Left hindlimb (tissue), 1 donor: Measurements from ENCODE around the gene ANKRD9.

Experiments
- DNase-seq: peaks from one replicate; pipeline ENCODE4 v3.0.0-alpha.2; 2018

ANKRD9 gene

GRCh38 chr14:102510616-102511520 lies 1.3 kb upstream of the ANKRD9 start:
- peak; percentile 57 for DNase-seq

- peak; percentile 52 for DNase-seq
Measured at GRCh38 chr14:102508774-102509745, 516 bp downstream of the ANKRD9 start.

DNA sequence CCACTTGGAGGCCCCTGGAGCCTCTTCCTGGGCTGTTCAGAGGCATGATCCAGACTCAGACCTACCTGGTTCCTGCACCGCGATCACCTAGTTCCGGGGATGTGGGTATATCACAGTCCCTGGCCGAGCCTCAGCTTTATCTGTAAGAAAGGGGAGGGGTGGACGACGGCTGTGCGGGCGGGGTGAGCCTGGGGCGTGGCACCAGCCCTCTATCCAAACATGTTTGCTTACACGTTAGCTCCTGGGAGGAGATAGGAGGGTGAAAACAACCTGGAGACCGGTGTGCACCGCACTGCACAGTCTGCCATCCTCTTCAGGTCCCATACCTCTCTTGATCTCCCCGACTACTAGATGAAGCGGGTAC lies 1.2 kb downstream of the ANKRD9 start:
- DNase-seq, result no peak

DNA sequence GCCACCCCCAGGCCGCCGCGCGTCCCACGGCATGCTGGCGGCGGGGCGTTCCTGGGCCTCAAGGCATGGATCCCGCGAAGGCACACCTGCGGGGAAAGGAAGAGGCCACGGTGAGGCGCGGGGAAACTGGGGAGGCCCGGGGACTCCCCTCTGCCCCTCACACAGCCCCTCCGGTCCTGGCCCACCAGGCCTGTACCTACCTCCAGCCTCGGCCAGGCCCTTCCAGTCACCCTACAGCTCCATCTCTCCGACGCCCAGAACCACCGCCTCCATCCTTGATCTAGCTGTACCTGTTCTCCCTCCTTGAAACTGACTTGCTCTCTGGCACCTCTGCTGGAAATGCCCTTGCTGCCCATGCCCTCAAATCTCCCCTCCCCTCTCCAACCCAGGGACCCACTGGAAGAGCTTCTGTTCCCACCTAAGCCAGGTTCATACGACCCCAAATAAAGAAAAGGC lies 1.7 kb downstream of the ANKRD9 start:
- no peak for DNase-seq

DNA sequence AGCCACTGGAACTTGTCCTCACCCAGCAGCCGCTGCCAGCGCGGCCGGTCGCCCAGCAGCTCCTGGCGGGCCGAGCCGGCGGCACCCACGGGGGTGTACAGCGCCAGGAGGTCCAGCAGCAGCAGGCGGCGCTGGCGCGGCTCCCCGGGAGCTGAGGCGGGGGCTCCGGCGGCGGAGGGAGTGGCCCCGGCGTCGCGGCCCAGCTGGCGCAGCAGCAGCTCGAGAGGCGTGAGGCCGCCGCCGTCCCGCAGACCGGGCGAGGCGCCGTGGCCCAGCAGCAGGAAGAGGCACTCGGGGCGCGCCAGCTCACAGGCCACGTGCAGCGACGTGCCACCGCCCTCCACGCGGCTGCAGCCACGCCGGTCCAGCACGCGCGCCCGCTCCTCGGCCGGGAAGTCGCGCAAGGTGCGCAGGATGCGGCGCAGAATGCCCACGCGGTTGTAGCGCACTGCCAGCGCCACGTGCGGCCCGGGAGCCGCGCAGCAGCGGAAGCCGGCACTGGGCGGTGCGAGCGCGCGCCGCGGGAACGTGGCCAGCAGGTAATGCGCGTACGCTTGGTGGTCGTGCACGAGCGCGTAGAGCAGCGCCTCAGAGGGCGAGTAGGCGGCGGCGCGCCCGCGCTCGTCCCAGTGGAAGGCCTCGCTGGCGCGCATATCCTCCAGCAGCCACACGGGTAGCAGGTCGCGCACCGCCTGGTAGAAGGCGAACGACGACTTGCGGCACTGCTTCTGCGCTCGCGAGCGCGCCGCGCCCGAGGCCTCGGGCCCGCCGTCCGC lies 2.3 kb downstream of the ANKRD9 start:
- DNase-seq, result no peak

DNA sequence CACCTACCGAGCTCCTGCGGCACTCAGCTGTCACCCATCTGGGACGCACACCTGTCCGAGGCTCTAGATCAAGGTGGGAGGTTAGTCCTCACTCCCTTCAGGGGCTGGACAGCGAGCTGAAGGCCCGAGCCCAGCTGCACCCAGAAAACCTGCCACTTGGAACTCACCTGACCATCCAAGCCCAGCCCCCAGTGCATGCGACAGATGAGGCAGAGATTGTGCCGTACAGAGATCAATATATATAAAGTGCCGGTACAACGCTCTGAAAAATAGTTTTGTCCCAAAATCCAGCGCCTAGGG lies 3.0 kb downstream of the ANKRD9 start:
- no peak for DNase-seq

- DNase-seq, result no peak
Measured at GRCh38 chr14:102505775-102506625, 3.6 kb downstream of the ANKRD9 start.

DNA sequence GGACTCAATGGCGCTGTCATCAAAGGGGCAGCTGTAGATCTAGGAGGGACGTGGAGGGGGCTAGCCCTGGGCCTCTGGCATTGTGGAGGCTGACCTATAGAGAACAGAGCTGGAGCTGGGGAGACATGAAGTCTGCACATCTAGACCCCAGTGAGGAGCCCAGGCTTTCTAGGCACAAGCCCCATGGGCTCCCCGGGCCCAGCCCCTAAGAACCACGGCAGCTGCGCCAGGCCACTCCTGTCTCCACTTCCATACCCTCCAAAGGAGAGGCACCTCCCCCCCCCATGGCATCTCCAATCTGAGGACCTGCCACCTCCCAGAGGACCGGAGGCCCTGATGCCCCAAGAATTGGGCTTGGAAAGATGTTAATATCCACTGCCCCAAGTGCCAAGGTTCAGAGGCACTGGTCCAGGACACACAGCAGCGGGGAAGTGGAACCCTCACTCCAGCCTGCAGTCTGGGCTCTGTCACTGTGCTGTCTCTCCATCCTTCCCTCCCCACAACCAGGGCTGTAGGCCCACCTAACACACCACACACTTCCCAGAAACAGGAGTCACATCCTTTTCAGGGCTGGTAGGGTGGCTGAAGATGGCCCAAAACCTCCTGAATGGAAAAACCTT lies 4.5 kb downstream of the ANKRD9 start:
- no peak for DNase-seq

GRCh38 chr14:102504328-102504999 lies 5.1 kb downstream of the ANKRD9 start:
- DNase-seq, result peak; percentile 47

DNA sequence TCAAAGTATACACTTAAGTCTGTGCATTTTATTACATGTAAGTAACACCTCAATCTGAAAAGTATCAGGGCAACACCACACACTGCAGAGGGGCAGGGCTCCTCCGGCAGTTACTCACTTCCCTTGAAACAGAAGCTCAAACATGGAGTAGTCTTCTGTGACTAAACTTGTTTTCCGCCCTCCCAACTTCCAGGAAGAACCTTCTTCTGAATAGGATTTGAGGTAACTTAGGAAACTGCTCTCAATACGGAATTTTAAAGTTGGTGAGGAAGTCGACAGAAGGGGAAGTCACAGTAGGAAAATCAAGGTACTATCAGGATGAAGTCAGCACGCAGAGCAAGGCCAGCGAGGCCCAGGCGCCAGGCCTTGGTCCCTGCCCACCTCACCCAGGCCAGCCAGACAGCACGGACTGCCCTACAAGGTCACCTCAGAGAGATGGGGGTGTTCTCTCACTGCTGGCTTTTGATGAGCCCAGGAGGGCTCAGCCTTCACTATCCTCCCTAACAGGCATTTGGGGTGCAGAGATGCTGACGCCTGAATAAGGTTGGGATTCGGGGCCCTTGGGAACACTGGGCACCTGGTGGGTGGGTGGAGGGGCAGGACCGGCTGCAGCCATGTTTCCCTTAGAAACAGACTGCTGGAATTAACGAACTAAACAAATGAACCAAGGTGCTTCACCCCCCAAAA lies 5.8 kb downstream of the ANKRD9 start:
- DNase-seq, result no peak

GRCh38 chr14:102502571-102502970 lies 7.0 kb downstream of the ANKRD9 start:
- DNase-seq, result no peak

DNA sequence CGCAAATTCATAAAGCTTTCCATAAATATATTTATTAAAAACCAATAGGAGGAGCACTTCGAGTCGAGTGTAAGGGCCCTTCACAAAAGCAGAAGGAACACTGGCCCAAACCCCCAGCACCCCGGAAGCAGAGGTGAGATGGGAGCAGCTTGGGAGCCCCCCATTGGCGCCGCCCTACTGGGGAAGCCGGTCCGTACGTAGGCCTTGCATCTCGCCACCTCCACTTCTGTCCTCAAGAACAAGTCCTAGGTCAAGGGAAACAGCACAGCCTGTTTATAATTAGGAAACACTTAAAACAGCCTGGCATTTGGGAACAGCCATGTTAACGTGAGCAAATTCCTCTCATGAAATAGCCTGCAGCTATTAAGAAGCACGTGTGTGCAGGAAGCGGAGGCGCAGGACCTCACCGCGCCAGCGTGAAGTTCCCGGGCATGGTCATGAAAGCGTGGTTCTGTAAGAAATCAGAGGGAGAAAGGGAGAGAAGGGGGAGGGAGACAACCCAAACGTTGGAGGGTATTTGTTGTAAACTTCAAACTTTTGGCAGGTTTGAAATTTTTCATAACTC lies 7.7 kb downstream of the ANKRD9 start:
- DNase-seq, result no peak

DNA sequence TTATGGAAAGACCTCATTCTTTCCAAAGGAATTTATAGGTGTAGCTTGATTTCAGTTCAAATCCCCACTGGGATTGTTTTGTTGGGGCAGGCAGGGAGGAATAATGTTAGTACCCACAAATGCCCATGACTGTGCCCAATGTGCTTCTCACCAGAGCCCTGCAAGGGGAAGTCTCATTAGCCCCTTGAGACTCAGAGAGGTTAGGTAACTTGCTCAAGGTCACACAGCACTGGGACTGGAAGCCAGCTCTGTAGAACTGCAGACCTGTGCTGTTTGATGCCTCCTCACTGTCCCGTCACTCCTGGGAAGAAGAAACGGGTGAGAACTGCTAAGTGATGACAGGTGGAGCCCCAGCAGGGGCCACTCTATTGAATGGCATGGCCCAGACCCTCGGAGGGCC lies 8.9 kb downstream of the ANKRD9 start:
- no peak for DNase-seq

DNA sequence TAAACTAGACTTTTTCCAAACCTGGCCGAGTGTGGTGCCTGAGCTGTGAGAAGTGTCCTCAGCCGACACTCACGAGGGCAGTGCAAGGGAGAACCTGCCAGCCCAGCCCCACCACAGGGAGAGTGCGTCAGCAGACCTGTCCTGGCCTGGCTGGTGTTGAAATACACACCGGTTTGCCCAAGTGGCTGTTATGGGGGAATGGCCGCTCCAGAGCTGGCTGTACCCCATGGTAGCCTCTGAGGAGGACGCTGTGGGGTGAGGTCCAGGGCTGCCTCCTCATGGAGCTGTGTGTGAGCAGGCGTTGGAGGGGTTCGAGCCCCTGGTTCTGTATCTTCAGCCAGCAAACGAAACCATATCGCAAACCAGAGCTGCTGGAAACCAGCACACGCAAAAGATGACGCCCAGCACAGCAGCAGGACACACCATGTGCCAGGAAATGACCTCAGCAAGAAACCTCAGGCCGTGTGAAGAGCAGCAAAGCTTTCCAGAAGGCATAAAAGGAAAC lies 9.4 kb downstream of the ANKRD9 start:
- peak; percentile 60 for DNase-seq

DNA sequence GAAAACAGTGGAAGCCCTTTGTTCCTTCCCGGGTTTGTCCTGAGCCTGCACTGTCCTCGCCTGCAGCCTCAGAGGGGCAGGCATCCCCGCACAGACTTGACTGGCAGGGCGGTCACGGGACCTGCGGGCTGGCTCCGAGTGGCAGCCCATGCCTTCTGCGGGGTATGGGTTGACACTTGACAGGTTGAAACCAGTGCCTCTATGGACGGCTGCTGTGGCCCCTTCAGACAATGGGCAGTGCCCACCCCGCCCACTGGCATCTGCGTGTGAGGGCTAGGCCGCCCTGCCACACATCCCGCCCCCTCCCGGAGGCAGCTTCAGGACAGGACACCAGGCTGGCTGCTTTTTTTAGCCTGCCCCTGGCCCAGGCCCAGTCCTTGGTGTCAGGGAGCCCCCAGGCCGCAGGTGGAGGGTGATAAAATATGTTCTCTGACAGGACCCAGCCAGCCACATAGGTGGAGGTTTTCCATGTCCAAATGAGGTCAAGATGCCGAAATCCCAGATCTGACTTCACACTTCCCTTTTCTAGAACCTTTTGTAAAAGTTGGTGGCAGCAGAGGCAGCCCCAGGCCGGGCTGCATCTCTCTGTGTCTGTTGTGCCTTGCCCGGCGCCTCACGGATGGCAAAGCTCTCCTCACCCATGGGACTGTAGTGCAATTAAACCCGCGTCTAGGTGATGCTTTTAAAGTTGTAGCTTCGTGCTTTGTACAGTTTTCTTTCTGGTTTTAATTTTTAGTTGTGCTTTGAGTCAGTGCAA lies 10.0 kb downstream of the ANKRD9 start:
- DNase-seq, result no peak

DNA sequence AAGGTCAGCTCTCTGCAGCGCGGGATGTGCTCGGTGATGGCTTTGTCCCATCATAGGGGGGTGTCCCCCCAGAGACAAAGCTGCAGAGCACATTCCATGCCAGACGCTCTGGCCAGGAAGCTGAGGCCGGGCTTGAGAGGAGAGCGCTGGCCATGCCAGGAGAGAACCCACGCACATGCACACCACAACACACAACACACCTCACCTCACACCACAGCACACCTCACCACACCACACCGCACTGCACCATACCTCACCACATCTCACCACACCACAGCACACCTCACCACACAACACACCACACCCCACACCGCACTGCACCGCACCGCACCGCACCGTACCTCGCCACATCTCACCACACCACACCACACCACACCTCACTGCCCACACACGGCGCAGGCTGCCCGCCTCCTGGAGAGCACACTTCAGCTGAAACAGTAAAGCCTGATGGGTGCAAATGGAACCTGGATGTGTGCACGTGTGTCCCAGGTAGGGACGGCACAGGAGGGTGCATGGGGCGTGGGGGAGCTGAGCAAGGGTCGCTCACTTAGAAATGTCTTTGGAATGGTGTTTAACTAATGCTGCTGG lies 10.8 kb downstream of the ANKRD9 start:
- DNase-seq, result no peak

- DNase-seq, result peak; percentile 18
Measured at GRCh38 chr14:102497998-102498677, 11.4 kb downstream of the ANKRD9 start.
